Endometrial microvascular endothelial cells (primary cell): ENCODE measurements around the gene RNF225. TPM values are rescaled to one million over a fixed set of nuclear protein-coding genes. Genes with fewer than 3 reads are reported as not detected.
"Not testable (repeated sequence)": the region's sequence is repeated elsewhere in the genome, so short reads cannot be mapped to it uniquely, and the experiment has no call there.

Experiments
- in situ Hi-C: cut with HindIII; loops from 2 replicates; pipeline ENCODE4 v1.10.0; 2017; ENCODE audit warnings: low sequenced_read_pairs, low pct_unique_long_range_greater_than_20kb; ENCODE audit errors: inconsistent ontology term
- total RNA-seq: library from RNA; depleted of rRNA; stranded (reverse); fragments of >200 nt; gene quantifications from one replicate; pipeline ENCODE4 v1.2.3, GENCODE V29; 2015; ENCODE audit errors: inconsistent ontology term

RNF225 gene
- total RNA-seq, 1 donor from 2014 or later: not detected

DNA sequence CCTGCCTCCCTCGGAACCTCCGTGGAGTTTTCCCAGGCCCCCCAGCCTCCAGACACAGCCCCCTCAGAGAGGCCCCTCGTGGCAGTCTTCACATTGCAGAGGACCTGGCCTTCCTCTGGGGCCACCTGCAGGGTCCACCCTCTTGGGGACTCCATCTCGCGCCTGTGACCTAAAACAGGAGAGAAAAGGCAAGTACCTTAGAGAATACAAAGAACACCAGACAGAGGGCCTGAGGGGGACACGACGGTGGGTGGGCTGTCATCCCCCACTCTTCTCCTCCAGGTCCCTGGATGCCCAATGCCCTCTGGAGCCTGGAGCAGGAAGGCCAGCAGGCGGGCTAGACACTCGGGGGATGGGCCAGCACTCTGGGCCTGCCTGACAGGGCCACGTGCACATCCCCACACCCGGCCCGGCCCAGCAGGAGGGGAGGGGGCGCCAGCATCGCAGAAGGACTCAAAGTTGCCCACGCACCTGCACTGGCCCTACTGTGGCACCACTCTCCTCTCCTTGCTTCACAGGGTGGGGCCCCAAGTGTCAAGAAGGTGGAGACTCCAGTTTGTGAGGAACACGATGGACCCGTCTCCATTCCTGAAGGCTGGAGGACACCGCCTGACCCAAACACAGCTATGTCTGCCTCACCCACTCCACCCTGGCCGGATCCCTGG lies 37.8 kb upstream of the RNF225 start:
- in situ Hi-C loops: no loop called here

DNA sequence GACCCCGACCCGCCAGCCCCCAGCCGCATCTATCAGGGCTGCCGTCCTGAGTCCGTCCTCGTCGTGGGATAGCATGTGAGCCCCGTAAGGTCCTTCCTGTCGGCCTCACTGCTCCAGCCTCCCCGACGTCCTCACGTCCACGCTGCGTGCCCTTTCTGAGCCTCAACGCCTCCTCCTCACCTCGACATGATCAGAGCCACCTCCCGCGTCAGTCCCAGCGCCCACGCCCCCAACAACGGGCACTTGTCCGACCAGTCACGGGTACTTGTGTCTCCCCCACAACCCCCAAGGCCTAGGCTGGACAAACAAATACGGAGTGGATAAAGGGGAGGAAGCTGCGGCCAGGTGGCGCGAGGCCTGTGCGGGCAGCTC lies 33.6 kb upstream of the RNF225 start:
- in situ Hi-C loops: no loop called here

DNA sequence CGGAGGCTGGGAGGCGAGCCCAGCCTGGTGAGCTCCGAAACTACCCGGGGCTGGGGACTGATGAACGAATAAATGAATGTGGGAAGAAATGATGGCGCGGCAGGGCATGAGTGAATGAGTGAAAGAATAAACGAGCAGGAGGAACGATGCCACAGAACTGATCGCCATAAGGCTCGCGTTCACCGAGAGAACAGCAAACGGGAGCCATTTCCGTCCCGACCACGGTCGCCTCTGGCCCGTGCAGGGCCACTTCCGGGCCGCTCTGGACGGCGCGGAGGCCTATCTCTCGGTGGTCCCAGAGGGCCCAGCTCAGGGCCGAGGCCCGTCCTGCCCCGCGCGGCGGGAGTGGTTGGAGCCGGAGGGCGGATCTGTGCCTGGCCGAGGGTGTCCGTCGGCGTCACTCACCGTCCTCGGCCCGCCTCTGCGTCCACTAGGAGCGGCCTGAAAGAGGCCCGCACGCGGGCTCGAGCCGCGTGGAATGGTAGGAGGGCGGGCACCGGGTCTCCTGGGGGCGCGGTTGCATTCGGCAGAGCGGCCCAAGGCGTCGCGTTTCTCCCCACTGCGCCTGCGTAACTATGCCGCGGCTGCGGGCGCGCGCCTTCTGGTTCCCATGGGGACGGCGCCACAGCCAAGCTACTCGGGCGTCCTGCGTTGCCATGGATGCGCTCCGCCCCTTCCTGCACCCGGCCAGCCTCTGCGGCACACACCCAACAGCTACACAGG lies 33.0 kb upstream of the RNF225 start, which contains the start of gene ZNF497:
Gene ZNF497, minus strand, starts transcription at position 480 of the 723 bp plus-strand sequence. CDS start 5,116 bp downstream, outside the sequence.
- in situ Hi-C loops: no loop called here

DNA sequence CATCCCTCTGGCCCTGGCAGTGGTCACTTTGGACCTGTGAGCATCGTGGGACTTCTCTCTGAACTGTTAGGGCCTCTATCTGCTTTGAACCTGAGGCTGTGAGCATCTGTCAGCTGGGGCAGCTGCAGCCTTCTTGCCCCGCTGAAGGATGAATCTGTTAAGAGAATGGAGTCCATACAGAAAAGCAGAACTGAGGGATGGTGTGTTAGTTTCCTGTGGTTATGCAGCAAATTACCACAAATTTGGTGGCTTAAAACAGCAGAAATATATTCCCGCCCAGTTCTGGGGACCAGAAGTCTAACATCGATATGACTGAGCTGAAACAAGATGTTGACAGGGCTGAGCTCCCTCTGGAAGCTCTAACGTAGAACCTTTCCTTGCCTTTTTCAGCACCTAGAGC lies 31.3 kb upstream of the RNF225 start:
- in situ Hi-C loops: no loop called here

DNA sequence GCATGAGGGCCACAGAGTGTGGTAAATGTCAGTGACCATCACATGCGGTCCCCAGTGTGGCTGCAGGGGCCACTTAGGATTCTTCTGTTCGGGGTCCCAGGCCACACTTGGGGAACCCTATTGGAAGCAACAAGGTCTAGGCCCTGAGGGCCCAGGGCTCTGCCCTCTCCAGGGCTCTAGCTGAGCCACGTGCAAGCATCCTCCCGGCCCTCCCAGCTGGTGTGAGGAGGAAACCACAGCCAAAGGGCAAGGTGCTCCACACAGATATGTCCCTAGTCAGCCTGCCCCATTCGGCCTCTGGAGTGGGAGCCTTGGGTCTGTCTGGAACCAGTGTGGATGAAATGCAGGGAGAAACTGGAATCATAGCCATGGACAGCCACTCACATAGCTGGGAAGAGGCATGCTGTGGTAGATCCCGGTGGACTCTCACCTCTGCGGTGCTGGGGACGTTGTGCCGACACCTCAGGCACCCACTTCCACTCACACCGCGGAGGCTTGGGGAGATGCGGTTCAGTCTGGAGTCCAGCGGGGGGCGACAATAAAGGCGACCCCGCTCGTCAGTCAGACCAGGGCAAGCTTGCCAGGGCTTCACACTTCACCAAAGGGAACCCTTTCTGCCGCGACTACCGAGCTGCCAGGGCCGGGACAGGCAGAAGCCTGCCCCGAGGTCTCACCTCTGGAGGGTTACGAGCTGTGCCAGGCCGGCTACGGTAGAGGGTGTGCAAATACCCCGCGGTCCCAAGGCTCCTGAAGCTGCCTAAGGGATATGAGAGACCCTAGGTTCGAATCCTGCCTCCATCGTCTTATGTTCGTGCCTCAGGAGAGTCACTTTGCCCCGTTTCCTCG lies 28.6 kb upstream of the RNF225 start:
- in situ Hi-C loops: no loop called here

DNA sequence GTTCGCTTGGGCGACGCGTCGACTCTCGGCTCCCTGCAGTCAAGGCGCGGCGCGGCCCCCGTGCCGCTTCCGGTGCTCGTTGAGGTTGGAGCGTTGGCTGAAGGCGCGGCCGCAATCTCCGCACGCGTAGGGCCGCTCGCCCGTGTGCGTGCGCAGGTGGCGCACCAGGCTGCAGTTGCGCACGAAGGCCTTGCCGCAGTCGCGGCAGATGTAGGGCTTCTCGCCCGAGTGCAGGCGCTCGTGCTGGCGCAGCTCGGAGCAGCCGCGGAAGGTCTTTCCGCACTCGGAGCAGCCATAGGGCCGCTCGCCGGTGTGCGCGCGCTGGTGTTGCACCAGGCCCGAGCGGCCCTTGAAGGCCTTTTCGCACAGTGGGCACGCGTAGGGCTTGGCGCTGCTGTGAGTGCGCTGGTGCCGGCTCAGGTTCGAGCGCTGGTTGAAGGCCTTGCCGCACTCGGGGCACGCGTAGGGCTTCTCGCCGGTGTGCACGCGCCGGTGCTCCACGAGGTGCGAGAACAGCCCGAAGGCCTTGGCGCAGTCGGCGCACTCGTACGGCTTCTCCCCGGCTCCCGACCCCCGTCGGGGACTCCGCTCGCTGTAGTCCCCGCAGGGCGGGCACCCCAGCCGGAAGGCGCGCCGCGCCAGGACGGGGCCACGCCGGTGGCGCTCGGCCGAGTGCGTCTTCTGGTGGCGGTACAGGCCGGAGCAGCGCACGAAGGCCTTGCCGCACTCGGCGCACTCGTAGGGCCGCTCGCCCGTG lies 27.6 kb upstream of the RNF225 start:
- in situ Hi-C loops: no loop called here

DNA sequence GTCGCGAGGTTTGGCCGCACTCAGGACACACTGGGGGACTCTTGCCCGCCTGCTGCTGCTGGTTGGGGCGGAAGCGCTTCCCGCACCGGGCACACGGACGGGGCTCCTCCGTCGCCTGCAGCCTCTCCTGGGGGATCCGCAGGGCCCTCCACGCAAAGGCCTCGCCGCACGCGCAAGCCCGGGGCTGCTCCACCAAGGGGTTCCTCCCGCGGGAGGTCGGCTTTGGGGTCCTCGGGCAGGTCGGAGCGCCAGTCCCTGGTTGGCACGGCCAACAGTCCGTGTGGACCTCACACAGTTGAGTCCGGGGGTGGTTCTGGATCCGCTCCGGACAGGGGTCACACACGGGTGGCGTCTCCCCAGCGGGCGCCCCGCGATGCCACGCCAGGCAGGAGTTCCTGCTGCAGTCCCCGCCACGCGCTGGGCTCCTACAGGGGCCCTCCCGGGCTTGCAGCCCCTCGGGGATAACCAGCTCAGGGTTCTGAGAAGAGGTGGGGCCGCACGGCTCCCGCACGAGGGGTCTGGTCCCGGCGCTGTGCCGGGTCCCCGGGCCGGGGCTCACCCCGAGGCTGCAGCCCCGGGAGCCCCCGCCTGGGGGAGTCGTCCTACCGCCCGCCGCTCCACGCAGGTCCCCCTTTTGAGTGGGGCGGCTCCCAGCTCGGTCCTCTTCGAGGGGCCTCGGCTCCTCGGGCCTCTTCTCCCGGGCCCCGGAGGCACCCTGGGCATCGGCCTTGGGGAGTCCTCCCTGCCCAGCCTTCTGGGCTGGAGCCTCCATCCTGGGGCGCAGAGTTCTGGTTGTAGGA lies 26.7 kb upstream of the RNF225 start:
- in situ Hi-C loops: no loop called here

DNA sequence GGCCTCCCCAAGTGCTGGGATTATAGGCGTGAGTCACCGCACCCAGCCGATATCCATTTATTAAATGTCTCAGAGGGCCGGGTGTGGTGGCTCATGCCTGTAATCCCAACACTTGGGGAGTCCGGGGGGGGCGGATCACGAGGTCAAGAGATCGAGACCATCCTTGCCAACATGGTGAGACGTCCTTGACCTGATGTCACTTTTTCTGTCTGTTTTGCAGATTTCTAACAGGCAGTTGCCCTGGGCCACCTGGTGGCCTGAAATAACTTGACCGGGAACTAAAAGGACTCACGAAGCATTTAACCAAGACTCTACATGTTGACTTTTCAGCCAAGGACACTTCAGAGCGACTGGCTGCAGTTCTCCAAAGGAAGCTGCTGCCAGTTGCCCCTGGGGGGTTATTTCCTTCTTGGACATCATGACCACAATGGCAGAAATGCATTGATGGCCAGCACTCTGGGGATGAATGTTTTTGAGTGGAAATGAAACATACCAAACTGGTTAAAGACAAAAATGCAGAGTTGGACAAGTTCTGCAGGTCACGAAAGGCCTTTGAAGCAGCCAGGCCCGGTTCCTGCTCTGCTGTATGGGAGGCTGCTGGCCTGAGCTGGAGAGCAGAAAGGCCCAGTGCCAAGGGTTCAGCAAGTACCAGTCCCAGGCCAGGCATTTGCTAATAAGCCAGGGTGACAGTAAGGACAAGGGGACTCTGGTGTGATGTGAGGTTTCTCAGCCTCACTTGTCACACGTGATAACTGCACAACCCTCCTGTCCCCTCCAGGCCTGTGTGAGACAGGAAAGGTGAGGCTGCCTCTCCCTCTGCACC lies 22.9 kb upstream of the RNF225 start:
- in situ Hi-C loops: no loop called here

DNA sequence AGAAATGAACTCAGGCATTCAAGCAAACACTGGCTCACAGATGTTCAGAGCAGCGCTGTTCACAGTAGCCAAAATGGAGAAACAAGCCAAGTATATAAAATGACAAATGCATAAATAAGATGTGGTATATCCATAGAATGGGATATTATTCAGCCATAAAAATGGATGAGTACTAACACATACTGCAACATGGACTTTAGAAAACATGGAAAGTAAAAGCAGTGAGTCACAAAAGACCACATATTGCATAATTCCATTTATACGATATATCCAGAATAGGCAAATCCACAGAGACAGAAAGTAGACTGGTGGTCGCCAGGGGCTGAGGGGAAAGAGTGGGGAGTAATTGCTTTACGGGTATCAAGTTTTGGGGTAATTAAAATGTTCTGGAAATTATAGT lies 21.3 kb upstream of the RNF225 start:
- in situ Hi-C loops: no loop called here

DNA sequence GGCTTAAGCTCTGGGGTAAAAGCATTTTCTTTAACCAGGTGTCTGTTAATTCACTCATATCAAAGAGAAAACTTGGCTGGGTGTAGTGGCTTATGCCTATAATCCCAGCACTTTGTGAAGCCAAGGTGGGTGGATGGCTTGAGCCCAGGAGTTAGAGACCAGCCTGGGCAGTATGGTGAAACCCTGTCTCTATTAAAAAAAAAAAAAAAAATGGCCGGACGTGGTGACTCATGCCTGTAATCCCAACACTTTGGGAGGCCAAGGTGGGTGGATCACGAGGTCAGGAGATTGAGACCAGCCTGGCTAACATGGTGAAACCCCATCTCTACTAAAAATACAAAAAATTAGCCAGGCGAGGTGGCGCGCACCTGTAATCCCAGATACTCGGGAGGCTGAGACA lies 18.7 kb upstream of the RNF225 start:
- in situ Hi-C loops: not testable (repeated sequence)

DNA sequence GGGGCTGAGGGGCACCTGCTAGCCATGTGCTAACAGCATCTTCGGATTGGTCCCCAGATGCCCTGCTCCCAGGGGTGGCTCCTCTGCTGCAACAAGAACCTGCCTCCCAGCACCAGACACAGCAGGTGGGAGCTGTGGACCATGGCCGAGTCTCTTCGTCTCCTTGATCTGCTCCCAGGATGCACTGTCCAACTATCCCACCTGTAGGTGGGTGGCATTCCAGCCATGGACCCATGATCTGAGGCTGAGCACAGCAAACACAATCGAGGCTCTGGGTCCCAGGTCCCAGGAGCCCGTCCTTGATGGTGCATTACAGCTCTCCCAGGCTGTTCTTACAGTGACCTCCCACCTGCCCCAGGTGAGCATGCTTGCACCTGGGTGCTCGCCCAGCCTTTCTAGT lies 16.2 kb upstream of the RNF225 start:
- in situ Hi-C loops: no loop called here

DNA sequence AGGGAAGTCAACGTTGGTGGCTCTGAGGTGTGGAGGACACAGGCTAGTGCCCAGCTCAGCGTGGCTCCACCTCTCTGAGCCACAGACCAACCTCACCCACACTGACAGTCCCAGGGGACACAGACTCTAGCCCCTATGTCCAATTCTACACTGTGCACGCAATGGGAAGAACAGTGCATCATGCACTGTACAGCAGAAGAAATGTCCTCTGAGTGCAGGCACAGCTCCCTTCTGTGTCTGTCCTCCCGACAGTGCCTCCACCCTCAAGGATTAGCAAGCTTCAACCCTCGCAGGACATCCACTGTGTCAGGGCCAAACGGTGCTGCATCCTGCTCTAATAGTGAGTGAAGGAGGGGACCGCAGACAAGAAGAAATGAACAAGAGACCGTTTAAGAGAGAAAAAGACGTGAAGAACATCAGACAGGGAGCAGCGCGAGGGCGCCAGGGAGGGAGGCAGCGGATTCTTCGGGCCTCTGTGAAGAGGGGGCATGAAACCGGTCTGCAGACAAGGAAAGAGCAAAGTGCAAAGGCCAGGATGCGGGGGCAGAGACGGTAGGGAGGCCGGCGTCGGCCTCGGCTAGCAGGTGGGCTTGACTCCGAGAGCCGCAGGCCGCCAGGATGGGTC lies 15.3 kb upstream of the RNF225 start:
- in situ Hi-C loops: no loop called here

DNA sequence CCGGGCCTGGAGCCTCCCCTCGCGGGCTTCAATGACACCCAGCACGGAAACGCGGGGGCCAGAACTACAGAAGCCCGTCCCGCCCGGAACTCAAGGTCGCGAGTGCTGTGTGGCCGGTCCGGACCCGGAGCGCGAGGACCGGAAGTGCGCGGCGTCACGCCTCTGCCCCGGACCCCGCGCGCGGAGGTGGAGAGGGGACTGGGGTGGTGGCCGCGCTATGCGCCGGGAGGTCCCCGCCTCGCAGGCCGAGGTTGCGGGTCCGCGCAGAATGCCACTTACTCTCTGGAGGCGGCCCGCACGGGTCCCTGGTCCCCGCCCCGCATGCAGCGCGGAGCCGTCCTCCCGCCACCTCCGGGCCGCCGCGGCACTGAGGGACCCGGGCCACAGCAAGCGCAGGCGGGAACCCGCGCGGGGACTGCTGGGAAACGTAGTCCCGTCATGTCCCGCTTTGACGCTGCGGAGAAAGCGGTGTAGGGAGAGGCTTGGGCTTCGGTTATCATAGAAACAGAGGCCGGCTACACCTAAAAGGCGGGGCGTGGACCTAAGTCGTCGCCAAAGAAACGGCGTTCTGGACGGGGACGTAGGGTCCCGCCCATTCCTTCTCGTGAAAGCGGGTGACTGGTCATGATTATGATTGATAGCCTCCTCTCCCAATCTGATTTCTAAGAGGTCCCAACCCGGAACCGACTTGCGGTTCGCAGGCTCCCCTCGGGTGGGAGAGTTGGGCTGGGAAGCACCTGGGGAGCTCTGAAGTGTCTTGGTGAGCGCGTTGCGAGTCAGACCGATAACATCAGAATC lies 14.6 kb upstream of the RNF225 start, which contains the start of gene ZNF837:
Gene ZNF837, minus strand, starts transcription at position 369 of the 798 bp plus-strand sequence. CDS start 11,698 bp downstream, outside the sequence.
- in situ Hi-C loops: no loop called here

DNA sequence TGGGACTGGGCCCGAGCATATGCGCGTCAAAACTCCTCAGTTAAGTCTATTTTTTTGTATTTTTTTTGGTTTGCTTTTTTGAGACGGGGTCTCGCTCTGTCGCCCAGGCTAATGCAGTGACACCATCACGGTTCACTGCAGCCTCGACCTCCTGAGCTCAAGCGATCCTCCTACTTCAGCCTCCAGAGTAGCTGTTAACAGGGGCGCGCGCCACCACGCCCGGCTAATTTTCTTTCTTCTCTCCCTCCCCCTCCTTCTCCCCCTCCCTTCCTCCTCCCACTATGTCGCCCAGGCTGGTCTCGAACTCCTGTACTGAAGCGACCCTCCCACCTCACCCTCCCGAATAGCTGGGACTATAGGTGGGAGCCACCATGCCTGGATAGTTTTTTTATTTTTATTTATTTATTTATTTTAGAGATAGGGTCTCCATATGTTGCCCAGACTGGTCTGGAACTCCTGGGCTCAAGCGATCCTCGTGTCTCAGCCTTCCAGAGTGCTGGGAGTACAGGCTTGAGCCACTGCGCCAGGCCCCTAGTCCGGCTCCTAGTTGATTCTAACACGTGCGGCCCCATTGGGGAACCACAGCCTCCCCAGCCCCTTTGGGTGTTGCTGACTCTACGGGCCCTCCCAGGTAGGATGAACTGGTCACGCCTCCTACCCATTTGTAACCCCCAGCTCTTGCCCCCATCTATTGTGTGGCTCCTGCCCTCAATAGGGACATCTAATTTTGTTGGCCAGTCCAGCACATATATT lies 13.8 kb upstream of the RNF225 start:
- in situ Hi-C loops: no loop called here

DNA sequence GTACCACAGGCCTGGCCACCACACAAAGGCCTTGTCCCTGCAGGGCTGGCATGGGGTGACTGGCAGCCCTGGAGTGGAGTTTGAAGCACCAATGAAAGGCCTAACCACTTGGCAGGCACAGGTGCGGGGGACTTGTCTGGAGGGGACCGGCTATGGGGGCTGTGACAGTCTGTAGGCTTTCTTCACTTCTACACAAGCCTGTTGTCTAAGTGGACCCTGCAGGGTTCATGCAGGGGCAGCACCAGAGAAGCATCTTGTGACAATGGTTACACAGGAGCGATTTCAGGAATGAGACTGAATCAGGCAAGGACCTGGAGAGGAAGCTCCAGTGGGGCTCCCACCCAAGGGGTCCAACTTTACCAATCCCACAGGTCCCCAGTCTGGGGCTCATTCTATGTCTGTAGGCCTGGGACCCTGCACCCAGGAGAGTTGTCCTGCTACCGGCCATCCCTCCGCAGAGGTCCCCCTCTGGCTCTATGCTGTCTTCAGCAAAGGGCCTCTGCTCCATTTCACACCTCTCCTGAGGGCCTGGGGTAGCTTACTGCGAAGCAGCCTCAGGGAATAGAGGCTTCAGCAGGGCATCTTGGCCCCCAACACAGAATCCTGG lies 12.4 kb upstream of the RNF225 start:
- in situ Hi-C loops: no loop called here
